ENCODE data around the gene CLCN2. TPM values are rescaled to one million over a fixed set of nuclear protein-coding genes. Genes with fewer than 3 reads are reported as not detected.

Gene CLCN2
- polyA plus RNA-seq (2011; rRNA removed) (2.2 and 2.7 TPM in 2 replicates), polyA plus RNA-seq (2017; fragmentation: RNase III; extraction: RNeasy Plus Mini Kit Qiagen cat#74134 plus additional on column Dnase treatment) (4.4 to 5.4 TPM (median 4.9 TPM) in 3 replicates), polyA minus RNA-seq (2011; rRNA and poly(A)+ RNA removed) (6.0 and 9.3 TPM in 2 replicates)
- polyA plus RNA-seq (2012; cell fraction: cytosol; rRNA removed), result 6.2 and 7.9 TPM in 2 replicates
- 28.7 and 33.9 TPM in 2 replicates for polyA plus RNA-seq (2012; cell fraction: nucleus; rRNA removed)

DNA sequence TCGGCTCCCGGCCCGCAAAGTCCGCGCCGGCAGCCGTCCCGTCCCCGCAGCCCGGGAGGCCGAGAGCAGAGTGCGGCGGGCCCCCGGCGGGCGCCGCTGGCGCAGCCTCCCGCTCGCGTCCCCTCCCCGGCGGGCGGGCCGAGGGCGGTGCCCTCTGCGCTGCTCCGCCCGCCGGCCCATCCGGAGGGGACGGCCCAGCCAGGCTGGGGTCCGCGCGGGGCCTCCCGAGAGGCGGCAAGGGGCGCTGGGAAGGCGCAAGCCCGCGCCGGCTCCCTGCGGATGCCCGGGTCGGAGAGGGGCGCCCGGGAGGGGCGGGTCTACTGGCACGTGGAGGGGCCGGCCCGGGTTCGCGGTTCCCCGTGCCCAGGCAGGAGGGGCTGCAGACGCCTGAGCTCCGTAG, at the start of gene CLCN2, which contains the start of gene POLR2H:
TSS of gene CLCN2 (minus strand) at position 74 of the 400 bp plus-strand sequence. CDS start 126 bp downstream, outside the sequence.
TSS of gene POLR2H (plus strand) at position 179 of the 400 bp plus-strand sequence. CDS start 1,783 bp downstream, outside the sequence.
- Histone ChIP-seq H3K9me3 (no peaks in the 10 kb centered on the region), H3K27ac (peak within 1 kb of the TSS; percentile 94 to 97), H3K4me3 (peak within 1 kb of the TSS; percentile 79), H3K4me2 (peak within 1 kb of the TSS; percentile 97), H3K4me1 (peaks cover 20% of the 10 kb centered on the region)
- TF ChIP-seq FOXS1 (CRISPR knock-in tag; IDR thresholded peaks at IDR 0.05) (no peak), EHMT2 (IDR thresholded peaks at IDR 0.05; ENCODE audit: low read depth) (no peak), MAZ (IDR thresholded peaks at IDR 0.05; ENCODE audit: borderline replicate concordance, low read depth, low read length) (no peak), MYC (IDR thresholded peaks at IDR 0.05; ENCODE audit: borderline replicate concordance, low read length) (0 out of 2 replicates have a peak, but pooled peaks have one; percentile 39), CBX8 (IDR thresholded peaks at IDR 0.05) (no peak), CEBPB (IDR thresholded peaks at IDR 0.05) (no peak), POLR2A (IDR thresholded peaks at IDR 0.05; ENCODE audit: low read length) (peak; percentile 54), HEYL (CRISPR knock-in tag; IDR thresholded peaks at IDR 0.05) (no peak), HOXB13 (CRISPR knock-in tag; IDR thresholded peaks at IDR 0.05; ENCODE audit: low read depth) (no peak), ZSCAN20 (CRISPR knock-in tag; IDR thresholded peaks at IDR 0.05) (no peak), ZC3H11A (IDR thresholded peaks at IDR 0.05) (no peak)
- TF ChIP-seq, protein P1, sequence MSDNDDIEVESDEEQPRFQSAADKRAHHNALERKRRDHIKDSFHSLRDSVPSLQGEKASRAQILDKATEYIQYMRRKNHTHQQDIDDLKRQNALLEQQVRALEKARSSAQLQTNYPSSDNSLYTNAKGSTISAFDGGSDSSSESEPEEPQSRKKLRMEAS (IDR thresholded peaks at IDR 0.05), result no peak
- TF ChIP-seq, protein P2, sequence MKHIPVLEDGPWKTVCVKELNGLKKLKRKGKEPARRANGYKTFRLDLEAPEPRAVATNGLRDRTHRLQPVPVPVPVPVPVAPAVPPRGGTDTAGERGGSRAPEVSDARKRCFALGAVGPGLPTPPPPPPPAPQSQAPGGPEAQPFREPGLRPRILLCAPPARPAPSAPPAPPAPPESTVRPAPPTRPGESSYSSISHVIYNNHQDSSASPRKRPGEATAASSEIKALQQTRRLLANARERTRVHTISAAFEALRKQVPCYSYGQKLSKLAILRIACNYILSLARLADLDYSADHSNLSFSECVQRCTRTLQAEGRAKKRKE (CRISPR knock-in tag; IDR thresholded peaks at IDR 0.05; ENCODE audit: low read depth), result no peak
- TF ChIP-seq, protein P3, sequence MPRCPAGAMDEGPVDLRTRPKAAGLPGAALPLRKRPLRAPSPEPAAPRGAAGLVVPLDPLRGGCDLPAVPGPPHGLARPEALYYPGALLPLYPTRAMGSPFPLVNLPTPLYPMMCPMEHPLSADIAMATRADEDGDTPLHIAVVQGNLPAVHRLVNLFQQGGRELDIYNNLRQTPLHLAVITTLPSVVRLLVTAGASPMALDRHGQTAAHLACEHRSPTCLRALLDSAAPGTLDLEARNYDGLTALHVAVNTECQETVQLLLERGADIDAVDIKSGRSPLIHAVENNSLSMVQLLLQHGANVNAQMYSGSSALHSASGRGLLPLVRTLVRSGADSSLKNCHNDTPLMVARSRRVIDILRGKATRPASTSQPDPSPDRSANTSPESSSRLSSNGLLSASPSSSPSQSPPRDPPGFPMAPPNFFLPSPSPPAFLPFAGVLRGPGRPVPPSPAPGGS (IDR thresholded peaks at IDR 0.05), result 0 out of 3 replicates have a peak, but pooled peaks have one; percentile 44
- ChIA-PET CTCF (interaction anchor here (0.9 to 1.6 kb wide), 4 partner anchors 8 to 26 kb away, joined by 3 to 5 read pairs (median 3); no protein-coding TSS in a partner anchor), POLR2A (interaction anchor here (0.9 to 1.4 kb wide), 3 partner anchors 10 to 18 kb away, joined by 3 to 4 read pairs (median 3); no protein-coding TSS in a partner anchor)
- WGBS (ENCODE audit: missing lambda C conversion rate), result no CpG with 5 or more reads among the region's 56 CpGs
- no peak for FAIRE-seq
- peak in 1 of 2 experiments; percentile 28 for DNase-seq (ENCODE audit: low read depth in 1 of 2, low spot score in 1 of 2)
- peak; percentile 48 to 56 for ATAC-seq

DNA sequence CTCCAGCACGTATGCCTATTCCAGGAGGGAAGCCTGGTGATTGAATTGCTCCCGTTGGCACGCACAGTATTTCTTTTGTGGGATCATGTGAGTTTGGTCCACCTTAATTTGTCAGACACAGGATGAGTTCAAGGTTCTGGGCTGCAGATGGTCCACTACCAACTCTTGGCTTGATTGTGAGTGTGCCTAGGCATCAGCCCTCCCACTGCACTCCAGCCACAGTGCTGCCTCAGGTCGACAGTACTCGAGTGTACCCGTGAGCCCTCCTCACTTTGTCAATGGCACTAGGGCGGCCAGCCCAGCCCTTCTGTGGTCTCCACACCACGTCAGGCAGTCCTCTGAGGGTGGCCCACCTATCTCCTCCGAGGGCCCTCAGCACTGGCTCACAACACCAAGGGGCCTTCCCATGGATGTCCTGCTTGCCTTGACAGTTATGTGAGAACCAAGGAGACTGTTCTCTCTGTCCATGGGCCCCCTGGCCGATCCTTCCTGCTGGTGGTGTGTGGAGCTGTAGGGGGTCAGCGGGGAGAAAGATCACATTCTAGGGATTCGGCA, 48.6 kb upstream of the CLCN2 start:
- FAIRE-seq (no peak), DNase-seq (ENCODE audit: low read depth in 1 of 2, low spot score in 1 of 2) (no peak), ATAC-seq (no peak)
- no peaks in the 10 kb centered on the region for H3K4me1 ChIP-seq
- no peaks in the 10 kb centered on the region for H3K9me3 ChIP-seq
- no peak overlapping the region for H3K4me2 ChIP-seq
- ChIA-PET CTCF (interaction anchor here (1.2 to 1.5 kb wide), 2 partner anchors 8 to 393 kb away, joined by 4 read pairs; no protein-coding TSS in a partner anchor), POLR2A (no interaction called here)
- no peak overlapping the region for H3K27ac ChIP-seq
- no peak overlapping the region for H3K4me3 ChIP-seq
- TF ChIP-seq, protein P4, sequence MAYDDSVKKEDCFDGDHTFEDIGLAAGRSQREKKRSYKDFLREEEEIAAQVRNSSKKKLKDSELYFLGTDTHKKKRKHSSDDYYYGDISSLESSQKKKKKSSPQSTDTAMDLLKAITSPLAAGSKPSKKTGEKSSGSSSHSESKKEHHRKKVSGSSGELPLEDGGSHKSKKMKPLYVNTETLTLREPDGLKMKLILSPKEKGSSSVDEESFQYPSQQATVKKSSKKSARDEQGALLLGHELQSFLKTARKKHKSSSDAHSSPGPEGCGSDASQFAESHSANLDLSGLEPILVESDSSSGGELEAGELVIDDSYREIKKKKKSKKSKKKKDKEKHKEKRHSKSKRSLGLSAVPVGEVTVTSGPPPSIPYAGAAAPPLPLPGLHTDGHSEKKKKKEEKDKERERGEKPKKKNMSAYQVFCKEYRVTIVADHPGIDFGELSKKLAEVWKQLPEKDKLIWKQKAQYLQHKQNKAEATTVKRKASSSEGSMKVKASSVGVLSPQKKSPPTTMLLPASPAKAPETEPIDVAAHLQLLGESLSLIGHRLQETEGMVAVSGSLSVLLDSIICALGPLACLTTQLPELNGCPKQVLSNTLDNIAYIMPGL (CRISPR knock-in tag; IDR thresholded peaks at IDR 0.05; ENCODE audit: borderline replicate concordance), result no peak
- 68% methylated on average over 12 of the region's 12 CpGs for WGBS (ENCODE audit: missing lambda C conversion rate)

DNA sequence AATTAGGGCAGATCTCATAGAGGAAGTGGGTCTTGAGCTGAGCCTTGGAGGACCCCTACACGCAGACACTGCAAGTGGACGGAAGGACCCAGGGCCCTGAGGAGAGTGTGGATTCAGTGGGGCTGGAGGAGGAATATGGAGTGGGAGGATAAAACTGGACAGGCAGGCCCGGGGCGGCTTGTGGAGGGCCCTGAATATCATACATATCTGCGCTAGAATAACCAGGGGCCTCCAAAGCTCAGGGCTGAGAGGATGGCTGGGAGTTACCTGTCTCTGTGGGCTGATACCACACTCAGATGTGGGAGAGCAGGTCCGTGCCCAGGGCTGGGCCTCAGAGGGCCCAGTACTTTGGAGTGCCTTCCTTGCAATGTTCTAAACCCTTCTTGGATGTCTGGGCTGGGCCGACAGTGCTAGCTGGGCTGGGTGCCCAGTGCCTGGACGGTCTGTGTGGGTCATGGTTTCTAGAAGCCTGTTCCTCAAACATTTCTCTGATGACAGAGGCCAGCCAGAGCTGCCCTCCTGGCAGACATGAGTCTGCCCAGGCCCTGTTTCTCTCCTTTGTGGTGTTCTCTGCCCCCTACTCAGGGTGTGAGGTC, 48.0 kb upstream of the CLCN2 start:
- no peak for FAIRE-seq
- no peak for DNase-seq (ENCODE audit: low read depth in 1 of 2, low spot score in 1 of 2)
- Histone ChIP-seq H3K27ac (no peak overlapping the region), H3K4me1 (no peaks in the 10 kb centered on the region), H3K4me3 (no peak overlapping the region), H3K4me2 (no peak overlapping the region), H3K9me3 (no peaks in the 10 kb centered on the region)
- POLR2A ChIA-PET, result no interaction called here
- no peak for TF ChIP-seq FOSL2 (IDR thresholded peaks at IDR 0.05)
- no peak for TF ChIP-seq FOSL2 (CRISPR knock-in tag; IDR thresholded peaks at IDR 0.05)
- no peak for TF ChIP-seq JUNB (IDR thresholded peaks at IDR 0.05)
- no peak for TF ChIP-seq KDM1A (IDR thresholded peaks at IDR 0.05; ENCODE audit: low read depth)
- no peak for TF ChIP-seq HOXA7 (CRISPR knock-in tag; IDR thresholded peaks at IDR 0.05)
- TF ChIP-seq, protein P3 (IDR thresholded peaks at IDR 0.05), result no peak
- TF ChIP-seq PHF8 (IDR thresholded peaks at IDR 0.05; ENCODE audit: borderline replicate concordance, low read depth), result no peak
- TF ChIP-seq, protein P2 (CRISPR knock-in tag; IDR thresholded peaks at IDR 0.05; ENCODE audit: low read depth), result no peak
- no peak for TF ChIP-seq ESRRA (IDR thresholded peaks at IDR 0.05; ENCODE audit: borderline replicate concordance, low read length)
- CTCF ChIA-PET, result interaction anchor here (1.2 to 1.5 kb wide), 2 partner anchors 9 to 394 kb away, joined by 4 read pairs; no protein-coding TSS in a partner anchor
- no peak for ATAC-seq
- WGBS (ENCODE audit: missing lambda C conversion rate), result 84% methylated on average over 6 of the region's 8 CpGs

Data from A549 (cell line).